Activated CD8-positive, alpha-beta T cell treated with anti-CD3 and anti-CD28 coated beads for 36 hours (primary cell): ENCODE results near the gene ARHGAP12. TPM values are rescaled to one million over a fixed set of nuclear protein-coding genes. Genes with fewer than 3 reads are reported as not detected.
A peak's percentile ranks its signal among the peaks of the same experiment; 100 is the strongest.

ENCODE experiments used
- ATAC-seq: fragments of 200-7000 bp; cut with Tn5 transposase; one replicate; pipeline ENCODE4 v1.10.0; 2021; ENCODE audit warnings: mild to moderate bottlenecking, moderate library complexity
- CTCF ChIA-PET: fragments of 350-600 bp; sonication (Branson Sonifier 250); formaldehyde crosslinking; loops from one replicate; lab custom pipeline; 2021; ENCODE audit warnings: antibody characterized with exemption; lab: Charles Lee
- POLR2A ChIA-PET: fragments of 350-600 bp; sonication (Branson Sonifier 250); formaldehyde crosslinking; loops from one replicate; lab custom pipeline; 2021; ENCODE audit warnings: antibody characterized with exemption; lab: Charles Lee
- DNase-seq: peaks from one replicate; pipeline ENCODE4 v3.0.0-alpha.2; 2020
- H3K27ac Mint-ChIP-seq: one replicate; pipeline ENCODE4 v1.8.0; 2021; ENCODE audit warnings: mild to moderate bottlenecking, mixed read lengths
- H3K27me3 Mint-ChIP-seq: one replicate; pipeline ENCODE4 v1.8.0; 2021; ENCODE audit warnings: mixed read lengths
- H3K36me3 Mint-ChIP-seq: one replicate; pipeline ENCODE4 v1.8.0; 2021; ENCODE audit warnings: low read depth, mixed read lengths
- H3K4me1 Mint-ChIP-seq: one replicate; pipeline ENCODE4 v1.8.0; 2021; ENCODE audit warnings: low read depth, mixed read lengths
- H3K4me3 Mint-ChIP-seq: one replicate; pipeline ENCODE4 v1.8.0; 2021; ENCODE audit warnings: mild to moderate bottlenecking, moderate library complexity, mixed read lengths
- H3K9me3 Mint-ChIP-seq: one replicate; pipeline ENCODE4 v1.8.0; 2021; ENCODE audit warnings: mixed read lengths
- intact Hi-C: fragments of 100-400 bp; cut with micrococcal nuclease; formaldehyde crosslinking; loops from one replicate; pipeline ENCODE4 v1.10.0; 2022
- total RNA-seq, 2 experiments: library from RNA; stranded (reverse); gene quantifications; one replicate each; pipeline ENCODE4 v1.2.3, GENCODE V29; 2021
- TF ChIP-seq, protein P1 (sequence below): fragments of 200-600 bp; IDR thresholded peaks from one replicate; pipeline ENCODE4 v1.8.0; 2022; ENCODE audit warnings: antibody characterized with exemption, mild to moderate bottlenecking

Gene ARHGAP12
- total RNA-seq, 2 experiments from 2014 or later, result 4.0 to 4.3 TPM

GRCh38 chr10:31765541-31765940 is 163.1 kb downstream of the ARHGAP12 start:
- peaks cover 2% of the 10 kb centered on the region for H3K9me3 Mint-ChIP-seq
- no peaks in the 10 kb centered on the region for H3K36me3 Mint-ChIP-seq
- no peak overlapping the region for H3K4me3 Mint-ChIP-seq
- peaks cover 11% of the 10 kb centered on the region for H3K4me1 Mint-ChIP-seq
- H3K27ac Mint-ChIP-seq, result no peak overlapping the region
- TF ChIP-seq, protein P1, sequence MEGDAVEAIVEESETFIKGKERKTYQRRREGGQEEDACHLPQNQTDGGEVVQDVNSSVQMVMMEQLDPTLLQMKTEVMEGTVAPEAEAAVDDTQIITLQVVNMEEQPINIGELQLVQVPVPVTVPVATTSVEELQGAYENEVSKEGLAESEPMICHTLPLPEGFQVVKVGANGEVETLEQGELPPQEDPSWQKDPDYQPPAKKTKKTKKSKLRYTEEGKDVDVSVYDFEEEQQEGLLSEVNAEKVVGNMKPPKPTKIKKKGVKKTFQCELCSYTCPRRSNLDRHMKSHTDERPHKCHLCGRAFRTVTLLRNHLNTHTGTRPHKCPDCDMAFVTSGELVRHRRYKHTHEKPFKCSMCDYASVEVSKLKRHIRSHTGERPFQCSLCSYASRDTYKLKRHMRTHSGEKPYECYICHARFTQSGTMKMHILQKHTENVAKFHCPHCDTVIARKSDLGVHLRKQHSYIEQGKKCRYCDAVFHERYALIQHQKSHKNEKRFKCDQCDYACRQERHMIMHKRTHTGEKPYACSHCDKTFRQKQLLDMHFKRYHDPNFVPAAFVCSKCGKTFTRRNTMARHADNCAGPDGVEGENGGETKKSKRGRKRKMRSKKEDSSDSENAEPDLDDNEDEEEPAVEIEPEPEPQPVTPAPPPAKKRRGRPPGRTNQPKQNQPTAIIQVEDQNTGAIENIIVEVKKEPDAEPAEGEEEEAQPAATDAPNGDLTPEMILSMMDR, result no peak
- CTCF ChIA-PET, result no interaction called here
- ATAC-seq, result no peak
- POLR2A ChIA-PET, result interaction anchor here (1.4 kb wide), 1 partner anchor 20 kb away, joined by 3 read pairs; no protein-coding TSS in a partner anchor
- no peaks in the 10 kb centered on the region for H3K27me3 Mint-ChIP-seq
- no peak for DNase-seq
- intact Hi-C loops, result no loop called here

DNA sequence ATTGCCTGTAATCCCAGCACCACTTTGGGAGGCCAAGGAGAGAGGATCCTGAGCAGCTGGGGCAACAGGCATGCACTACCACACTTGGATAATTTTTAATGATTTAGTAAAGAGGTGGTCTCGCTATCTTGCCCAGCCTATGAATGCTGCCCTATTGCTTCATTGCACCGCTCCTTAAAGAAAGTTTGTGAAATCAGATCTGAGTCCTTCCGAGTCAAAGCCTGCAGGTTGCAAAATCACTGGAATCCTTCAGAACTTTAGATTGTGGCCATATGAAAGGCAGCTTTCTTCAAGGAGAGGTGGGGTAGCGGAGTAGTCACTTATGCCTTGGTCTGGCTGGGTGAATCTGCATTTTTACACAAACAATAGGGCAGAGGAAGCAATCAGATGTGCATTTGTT is 166.3 kb downstream of the ARHGAP12 start:
- POLR2A ChIA-PET, result interaction anchor here (0.7 to 1.4 kb wide), 2 partner anchors 16 to 567 kb away, joined by 3 to 5 read pairs; no protein-coding TSS in a partner anchor
- H3K27ac Mint-ChIP-seq, result no peak overlapping the region

GRCh38 chr10:31761156-31761555 is 167.5 kb downstream of the ARHGAP12 start:
- no peaks in the 10 kb centered on the region for H3K27me3 Mint-ChIP-seq
- TF ChIP-seq, protein P1, result no peak
- H3K4me1 Mint-ChIP-seq, result peaks cover 17% of the 10 kb centered on the region
- intact Hi-C loops, result no loop called here
- DNase-seq (no peak), ATAC-seq (no peak)
- ChIA-PET POLR2A (interaction anchor here (0.9 to 1.4 kb wide), 3 partner anchors 9 to 15 kb away, joined by 3 to 5 read pairs (median 3); no protein-coding TSS in a partner anchor), CTCF (interaction anchor here (1.1 kb wide), 1 partner anchor 9 kb away, joined by 4 read pairs; no protein-coding TSS in a partner anchor)
- no peaks in the 10 kb centered on the region for H3K36me3 Mint-ChIP-seq
- peak overlapping the region; percentile 59 for H3K27ac Mint-ChIP-seq
- peak overlapping the region; percentile 90 for H3K4me3 Mint-ChIP-seq
- peaks cover 2% of the 10 kb centered on the region for H3K9me3 Mint-ChIP-seq

More for the DNA sequence above, 166.3 kb downstream of the ARHGAP12 start:
- CTCF ChIA-PET, result interaction anchor here (1.2 kb wide), 1 partner anchor 8 kb away, joined by 3 read pairs; no protein-coding TSS in a partner anchor
- H3K9me3 Mint-ChIP-seq, result peaks cover 2% of the 10 kb centered on the region
- ATAC-seq (no peak), DNase-seq (no peak)
- H3K4me1 Mint-ChIP-seq, result peaks cover 17% of the 10 kb centered on the region
- H3K4me3 Mint-ChIP-seq, result no peak overlapping the region
- H3K27me3 Mint-ChIP-seq, result no peaks in the 10 kb centered on the region
- no peaks in the 10 kb centered on the region for H3K36me3 Mint-ChIP-seq
- intact Hi-C loops, result no loop called here
- TF ChIP-seq, protein P1, result no peak

DNA sequence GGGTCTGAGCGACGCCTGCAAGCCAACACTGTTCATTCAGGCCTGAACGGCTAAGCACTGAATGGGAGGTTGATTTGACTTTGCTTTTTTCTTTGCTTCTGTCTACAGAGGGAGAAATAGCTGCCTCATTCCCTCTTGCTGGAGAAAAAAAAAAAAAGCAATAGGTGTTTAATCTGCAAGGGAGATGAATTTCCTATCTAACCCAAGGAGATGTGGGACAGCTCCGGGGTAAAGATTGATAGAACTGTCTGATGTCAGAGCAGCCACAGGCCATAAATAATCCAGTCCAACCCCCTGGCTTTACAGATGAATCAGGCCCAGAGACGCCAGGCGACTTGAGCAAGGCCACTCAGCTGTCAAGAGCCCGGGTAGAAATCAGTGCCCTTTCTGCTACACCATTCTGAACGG is 168.0 kb downstream of the ARHGAP12 start:
- Mint-ChIP-seq H3K36me3 (no peaks in the 10 kb centered on the region), H3K9me3 (peaks cover 2% of the 10 kb centered on the region), H3K4me3 (peak overlapping the region; percentile 90), H3K27ac (peak overlapping the region; percentile 88), H3K4me1 (peaks cover 17% of the 10 kb centered on the region), H3K27me3 (no peaks in the 10 kb centered on the region)
- intact Hi-C loops, result no loop called here
- DNase-seq, result no peak
- no peak for ATAC-seq
- ChIA-PET POLR2A (interaction anchor here (0.6 to 1.4 kb wide), 4 partner anchors 8 to 85 kb away, joined by 3 to 5 read pairs (median 3); no protein-coding TSS in a partner anchor), CTCF (interaction anchor here (1.1 kb wide), 1 partner anchor 10 kb away, joined by 4 read pairs; no protein-coding TSS in a partner anchor)
- TF ChIP-seq, protein P1, result no peak
